Ascending aorta (tissue), 2 donors: ENCODE results near the gene NIPAL1. TPM values are rescaled to one million over a fixed set of nuclear protein-coding genes. Genes with fewer than 3 reads are reported as not detected.
"Not testable (repeated sequence)": the region's sequence is repeated elsewhere in the genome, so short reads cannot be mapped to it uniquely, and the experiment has no call there.

Source experiments
- DNase-seq, 2 donors: peaks; one replicate each; pipeline ENCODE4 v3.0.0-alpha.2; 2019; ENCODE audit warnings: low spot score in 2 of 2
- H3K27ac ChIP-seq, 2 donors: fragments of 200-600 bp; sonication (generic); one replicate each; pipeline ENCODE4 v1.5.1; 2016 to 2017; ENCODE audit warnings: mild to moderate bottlenecking in 1 of 2
- H3K27me3 ChIP-seq: fragments of 200-600 bp; sonication (generic); one replicate; pipeline ENCODE4 v1.5.1; 2017
- H3K36me3 ChIP-seq, 2 donors: fragments of 200-600 bp; sonication (generic); one replicate each; pipeline ENCODE4 v1.5.1; 2016
- H3K4me1 ChIP-seq, 2 donors: fragments of 200-600 bp; sonication (generic); one replicate each; pipeline ENCODE4 v1.5.1; 2016 to 2017; ENCODE audit warnings: mild to moderate bottlenecking in 1 of 2
- H3K4me3 ChIP-seq, 2 donors: fragments of 200-600 bp; sonication (generic); one replicate each; pipeline ENCODE4 v1.5.1; 2016 to 2017; ENCODE audit warnings: mild to moderate bottlenecking in 1 of 2
- H3K9me3 ChIP-seq, 2 donors: fragments of 200-600 bp; sonication (generic); one replicate each; pipeline ENCODE4 v1.5.1; 2016
- CTCF ChIP-seq, 3 experiments: fragments of 200-600 bp in 2 of 3; fragments of 450-650 bp in 1 of 3; sonication (generic) in 2 of 3; IDR thresholded peaks; one replicate each; pipeline ENCODE4 v1.5.1; 2016 to 2019; ENCODE audit warnings: antibody characterized with exemption in 3 of 3, mild to moderate bottlenecking in 1 of 3, moderate library complexity in 1 of 3
- intact Hi-C: fragments of 100-400 bp; cut with DNase I; formaldehyde crosslinking; loops from one replicate; pipeline ENCODE4 v1.15.1; 2023
- total RNA-seq: library from RNA; depleted of rRNA; stranded (reverse); fragments of >200 nt; gene quantifications from one replicate; pipeline ENCODE4 v1.1.0, GENCODE V29; 2016

NIPAL1 gene
- total RNA-seq, 1 donor from 2014 or later = 2.0 TPM

- no peak for TF ChIP-seq CTCF (IDR thresholded peaks at IDR 0.05)
- DNase-seq = no peak
- Histone ChIP-seq H3K9me3 (peaks cover 0 to 5% of the 10 kb centered on the region in 2 donors), H3K4me3 (no peak overlapping the region), H3K4me1 (no peaks in the 10 kb centered on the region), H3K27ac (no peak overlapping the region), H3K27me3 (no peaks in the 10 kb centered on the region), H3K36me3 (no peaks in the 10 kb centered on the region)
- intact Hi-C loops = no loop called here
Observed at GRCh38 chr4:48008021-48008596, 8.5 kb upstream of the NIPAL1 start.

- H3K4me1 ChIP-seq, H3K27me3 ChIP-seq, H3K27ac ChIP-seq, DNase-seq, intact Hi-C loops, H3K36me3 ChIP-seq, H3K9me3 ChIP-seq, H3K4me3 ChIP-seq: not testable (repeated sequence)
Observed at GRCh38 chr4:48010906-48011305, 5.7 kb upstream of the NIPAL1 start.

- no peaks in the 10 kb centered on the region for H3K36me3 ChIP-seq
Observed at GRCh38 chr4:48011722-48012121, 4.8 kb upstream of the NIPAL1 start.

GRCh38 chr4:48012824-48013223 lies 3.7 kb upstream of the NIPAL1 start:
- no peak overlapping the region for H3K4me3 ChIP-seq
- no peaks in the 10 kb centered on the region for H3K36me3 ChIP-seq
- no peak overlapping the region for H3K27ac ChIP-seq
- H3K4me1 ChIP-seq = peaks cover 0 to 2% of the 10 kb centered on the region in 2 donors
- H3K9me3 ChIP-seq = peaks cover 0 to 4% of the 10 kb centered on the region in 2 donors
- TF ChIP-seq CTCF (IDR thresholded peaks at IDR 0.05) = no peak
- no peak for DNase-seq
- no peaks in the 10 kb centered on the region for H3K27me3 ChIP-seq
- intact Hi-C loops = no loop called here

More at GRCh38 chr4:48011722-48012121, 4.8 kb upstream of the NIPAL1 start:
- Histone ChIP-seq H3K27ac (no peak overlapping the region), H3K4me3 (no peak overlapping the region), H3K4me1 (peaks cover 0 to 2% of the 10 kb centered on the region in 2 donors), H3K9me3 (peaks cover 0 to 5% of the 10 kb centered on the region in 2 donors), H3K27me3 (no peaks in the 10 kb centered on the region)
- TF ChIP-seq CTCF (IDR thresholded peaks at IDR 0.05) = no peak
- intact Hi-C loops = no loop called here
- DNase-seq = no peak

- intact Hi-C loops = loop anchor here (5.0 kb wide), 2 partner anchors 72 to 122 kb away; no protein-coding TSS in a partner anchor
- H3K27ac ChIP-seq = no peak overlapping the region
- no peaks in the 10 kb centered on the region for H3K36me3 ChIP-seq
- no peak overlapping the region for H3K4me3 ChIP-seq
- H3K27me3 ChIP-seq = no peaks in the 10 kb centered on the region
- H3K9me3 ChIP-seq = no peaks in the 10 kb centered on the region
- DNase-seq = no peak
- H3K4me1 ChIP-seq = peaks cover 0 to 2% of the 10 kb centered on the region in 2 donors
- TF ChIP-seq CTCF (IDR thresholded peaks at IDR 0.05) = no peak
Observed at GRCh38 chr4:48015216-48015615, 1.4 kb upstream of the NIPAL1 start.

- intact Hi-C loops = loop anchor here (2.0 to 5.0 kb wide), 3 partner anchors 72 to 122 kb away; partner anchors contain the start of gene NFXL1
- Histone ChIP-seq H3K27ac (no peak overlapping the region), H3K27me3 (no peaks in the 10 kb centered on the region), H3K36me3 (no peaks in the 10 kb centered on the region), H3K9me3 (no peaks in the 10 kb centered on the region), H3K4me1 (peaks cover 0 to 2% of the 10 kb centered on the region in 2 donors), H3K4me3 (peak overlapping the region in 1 of 2 donors; percentile 69)
- DNase-seq = no peak
- TF ChIP-seq CTCF (IDR thresholded peaks at IDR 0.05) = no peak
Observed at GRCh38 chr4:48015678-48016077, 894 bp upstream of the NIPAL1 start.
